Muscle of leg (tissue), 11 donors: ENCODE measurements around the gene TRPM8. TPM values are rescaled to one million over a fixed set of nuclear protein-coding genes. Genes with fewer than 3 reads are reported as not detected.

Source experiments
- DNase-seq: peaks from one replicate; pipeline ENCODE4 v3.0.0; 2013
- H3K27ac ChIP-seq: one replicate; pipeline ENCODE4 v1.5.1; 2013; ENCODE audit warnings: mild to moderate bottlenecking, low read length, control low read depth
- H3K27me3 ChIP-seq: one replicate; pipeline ENCODE4 v1.6.1; 2013; ENCODE audit warnings: low read length; ENCODE audit not compliant: control insufficient read depth, insufficient read depth
- H3K36me3 ChIP-seq: one replicate; pipeline ENCODE4 v1.6.1; 2013; ENCODE audit warnings: low read length; ENCODE audit not compliant: control insufficient read depth, insufficient read depth
- H3K4me1 ChIP-seq: one replicate; pipeline ENCODE4 v1.6.1; 2013; ENCODE audit warnings: low read length; ENCODE audit not compliant: control insufficient read depth, insufficient read depth
- H3K4me3 ChIP-seq: one replicate; pipeline ENCODE4 v1.5.1; 2013; ENCODE audit warnings: low read length, control low read depth
- H3K9me3 ChIP-seq: replicated peaks from 2 replicates; pipeline ENCODE4 v1.6.1; 2013; ENCODE audit warnings: low read depth, low read length; ENCODE audit not compliant: control insufficient read depth
- WGBS: methylation state at CpG from one replicate; pipeline ENCODE4 v1.1.5; 2013; ENCODE audit warnings: missing lambda C conversion rate; ENCODE audit not compliant: insufficient coverage; 5-methylcytosine and 5-hydroxymethylcytosine counted together
- polyA plus RNA-seq, 8 donors: library from polyadenylated mRNA; unstranded; fragments of 120-200 nt; gene quantifications; one replicate each; pipeline versions ENCODE4 v1.2.1 to v1.2.3, GENCODE V29; 2013; ENCODE audit warnings: inconsistent platforms in 1 of 8, low replicate concordance in 1 of 8; ENCODE audit not compliant: insufficient read length in 8 of 8, insufficient read depth in 1 of 8
- total RNA-seq: library from RNA; stranded (reverse); fragments of 120-200 nt; gene quantifications from one replicate; pipeline ENCODE4 v1.2.4, GENCODE V29; 2013

Gene TRPM8
- total and polyA plus RNA-seq, 9 donors, result 0.17 to 0.30 (median 0.25) TPM; not detected in 5

DNA sequence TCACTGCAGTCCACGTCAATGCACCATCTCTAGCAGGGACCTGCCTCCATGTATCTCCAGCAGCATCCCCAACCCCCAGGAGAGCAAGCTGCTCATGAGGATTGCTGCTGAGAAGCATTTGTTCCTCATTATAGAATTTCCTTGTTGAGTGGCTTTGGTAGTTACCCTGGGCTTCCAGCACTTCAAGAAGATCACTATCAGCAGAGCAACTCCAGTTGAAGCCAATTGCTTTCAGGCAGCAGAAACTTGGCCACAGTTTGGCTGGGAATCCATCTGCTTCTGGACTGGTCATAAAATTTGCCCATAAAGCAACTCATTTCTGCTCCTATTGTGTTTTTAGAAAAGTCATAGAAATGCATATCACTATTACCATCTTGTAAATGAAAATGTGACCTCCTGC lies 17.4 kb downstream of the TRPM8 start:
- Histone ChIP-seq H3K27ac (no peak overlapping the region), H3K9me3 (no peaks in the 10 kb centered on the region), H3K4me3 (no peak overlapping the region), H3K4me1 (no peaks in the 10 kb centered on the region), H3K36me3 (no peaks in the 10 kb centered on the region), H3K27me3 (peaks cover 18% of the 10 kb centered on the region)
- no CpG with 5 or more reads among the region's 1 CpG for WGBS
- no peak for DNase-seq

DNA sequence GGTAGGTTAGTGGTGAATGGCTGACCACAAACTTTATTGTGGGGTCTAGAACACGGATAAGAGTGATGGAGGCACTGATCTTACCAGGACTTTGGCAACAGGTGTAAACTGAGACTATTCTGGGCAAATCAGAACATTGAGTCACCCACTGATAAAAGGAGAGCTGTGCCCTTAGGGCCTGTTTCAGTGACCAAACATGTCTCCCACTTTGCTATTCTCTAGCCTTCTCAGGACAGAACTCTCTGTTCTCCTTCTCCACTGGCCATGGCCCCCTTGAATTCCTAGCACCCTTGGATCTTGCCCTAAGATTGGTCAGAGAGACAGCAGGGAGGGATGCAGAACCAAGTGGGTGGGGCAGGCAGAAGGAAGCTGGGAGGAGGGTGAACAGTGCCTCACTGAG lies 18.3 kb downstream of the TRPM8 start:
- Histone ChIP-seq H3K4me1 (no peaks in the 10 kb centered on the region), H3K4me3 (no peak overlapping the region), H3K27ac (no peak overlapping the region), H3K27me3 (peaks cover 21% of the 10 kb centered on the region), H3K9me3 (no peaks in the 10 kb centered on the region), H3K36me3 (no peaks in the 10 kb centered on the region)
- DNase-seq, result no peak
- 78% methylated on average over 1 of the region's 1 CpG for WGBS

DNA sequence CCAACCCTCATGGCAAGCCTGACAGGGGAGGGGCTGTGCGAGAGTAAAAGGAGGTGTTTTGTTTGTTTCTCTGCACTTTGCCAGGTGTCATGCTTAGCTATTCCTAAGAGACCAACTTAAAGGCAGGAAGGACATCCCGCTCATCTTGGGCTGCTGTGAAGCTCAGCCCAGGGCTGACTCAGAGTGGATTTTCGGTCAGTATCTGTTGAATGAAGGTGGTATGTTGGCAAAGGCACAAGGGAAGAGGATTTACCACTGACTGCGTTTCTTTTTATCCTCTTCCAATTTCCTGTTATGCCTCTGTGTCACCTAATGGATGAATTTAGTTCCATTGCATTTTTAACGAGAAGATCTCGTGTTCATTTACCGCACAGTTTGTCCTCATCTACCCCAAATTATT lies 18.9 kb downstream of the TRPM8 start:
- H3K27me3 ChIP-seq, result peaks cover 21% of the 10 kb centered on the region
- H3K27ac ChIP-seq, result no peak overlapping the region
- H3K4me3 ChIP-seq, result no peak overlapping the region
- 80% methylated on average over 1 of the region's 7 CpGs for WGBS
- H3K4me1 ChIP-seq, result no peaks in the 10 kb centered on the region
- no peak for DNase-seq
- no peaks in the 10 kb centered on the region for H3K9me3 ChIP-seq
- no peaks in the 10 kb centered on the region for H3K36me3 ChIP-seq

DNA sequence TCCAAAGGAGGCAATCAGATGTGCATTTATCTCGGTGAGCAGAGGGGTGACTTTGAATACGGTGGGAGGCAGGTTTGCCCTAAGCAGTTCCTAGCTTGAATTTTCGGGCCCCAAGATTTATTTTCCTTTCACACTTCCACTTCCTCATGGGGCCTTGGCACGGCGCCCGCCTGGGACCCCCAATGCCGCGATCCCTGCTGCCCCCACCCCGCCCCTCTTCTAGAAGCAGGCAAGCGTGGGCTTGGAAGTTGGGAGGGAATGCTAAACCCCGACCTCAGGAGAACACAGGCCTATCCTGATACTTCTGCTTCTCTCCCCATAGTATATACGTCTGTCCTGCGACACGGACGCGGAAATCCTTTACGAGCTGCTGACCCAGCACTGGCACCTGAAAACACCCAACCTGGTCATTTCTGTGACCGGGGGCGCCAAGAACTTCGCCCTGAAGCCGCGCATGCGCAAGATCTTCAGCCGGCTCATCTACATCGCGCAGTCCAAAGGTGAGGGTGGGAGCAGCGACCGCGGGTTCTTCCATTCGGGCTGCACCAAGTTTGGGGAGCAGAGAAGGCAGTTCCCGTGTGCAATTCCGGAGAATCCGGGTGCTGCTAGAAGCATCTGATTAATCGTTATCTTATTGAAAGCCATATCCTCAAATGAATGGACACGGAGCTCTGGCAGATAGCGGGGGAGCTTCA lies 21.6 kb downstream of the TRPM8 start:
- no peaks in the 10 kb centered on the region for H3K36me3 ChIP-seq
- no peaks in the 10 kb centered on the region for H3K9me3 ChIP-seq
- H3K27ac ChIP-seq, result no peak overlapping the region
- no peak overlapping the region for H3K4me3 ChIP-seq
- WGBS, result 11% methylated on average over 16 of the region's 36 CpGs
- H3K4me1 ChIP-seq, result no peaks in the 10 kb centered on the region
- DNase-seq, result no peak
- peaks cover 19% of the 10 kb centered on the region for H3K27me3 ChIP-seq

DNA sequence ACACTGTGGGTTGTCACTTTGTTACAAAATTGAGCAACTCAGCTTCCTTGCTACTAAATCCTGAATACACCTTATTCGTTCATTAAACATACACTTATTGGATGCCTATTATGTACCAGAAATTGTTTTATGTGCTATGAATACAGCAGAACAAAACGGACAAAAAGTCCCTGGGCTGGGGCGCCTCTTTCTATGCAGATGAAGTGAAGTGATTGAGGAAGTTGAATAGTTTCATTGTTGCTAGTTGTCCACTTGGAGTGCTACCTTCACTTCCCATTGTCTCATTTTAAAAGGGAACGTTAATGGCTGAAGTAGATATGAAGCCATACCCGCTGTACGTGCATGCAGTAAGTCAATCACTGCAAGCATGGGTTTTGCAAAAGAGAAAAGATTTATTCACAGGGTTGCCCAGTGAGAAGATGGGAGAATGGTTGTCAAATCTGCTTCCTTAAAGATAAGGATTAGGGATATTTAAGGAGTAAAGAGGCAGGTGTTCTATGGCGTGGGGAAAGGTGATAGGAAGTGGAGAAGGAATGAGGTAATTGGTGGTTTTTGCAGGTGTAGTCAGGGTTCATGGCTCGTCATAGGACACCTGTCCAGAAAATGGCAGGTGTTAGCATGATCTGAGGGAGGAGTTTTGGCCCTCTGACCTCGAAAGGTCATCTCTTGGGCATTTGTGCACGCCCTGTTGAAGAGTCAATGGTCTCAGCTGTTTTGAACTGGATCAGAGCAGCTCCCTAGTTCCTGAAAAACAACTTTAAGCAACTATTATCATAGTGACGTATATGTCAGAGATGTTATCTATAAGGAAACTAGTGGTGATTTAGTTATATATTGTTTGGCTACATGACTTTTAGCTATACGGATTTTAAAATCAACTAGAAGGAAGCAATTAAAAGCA lies 23.5 kb downstream of the TRPM8 start:
- Histone ChIP-seq H3K27ac (no peak overlapping the region), H3K36me3 (no peaks in the 10 kb centered on the region), H3K9me3 (peaks cover 5% of the 10 kb centered on the region), H3K4me3 (no peak overlapping the region), H3K4me1 (no peaks in the 10 kb centered on the region), H3K27me3 (peaks cover 19% of the 10 kb centered on the region)
- DNase-seq, result no peak
- WGBS, result 63% methylated on average over 7 of the region's 12 CpGs

DNA sequence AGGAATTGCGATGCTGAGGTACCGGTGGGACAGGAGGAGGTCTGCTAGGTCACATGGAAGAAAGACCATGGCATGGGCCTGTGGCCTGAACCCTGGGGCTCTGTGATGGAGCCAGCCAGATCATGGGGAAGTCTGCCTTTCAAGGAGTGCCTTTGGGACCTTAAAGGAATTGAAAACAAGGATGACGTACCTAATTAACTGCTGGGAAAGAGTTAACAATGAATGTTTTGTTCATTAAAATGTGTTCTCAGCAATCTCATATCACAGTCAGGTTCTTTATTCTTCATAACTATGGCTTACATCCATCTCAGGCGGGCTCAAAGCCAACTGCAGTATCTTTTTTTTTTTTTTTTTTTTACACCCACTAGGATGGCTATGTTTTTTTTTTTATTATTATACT lies 25.6 kb downstream of the TRPM8 start:
- Histone ChIP-seq H3K27me3 (peaks cover 17% of the 10 kb centered on the region), H3K4me3 (no peak overlapping the region), H3K9me3 (peaks cover 5% of the 10 kb centered on the region), H3K36me3 (no peaks in the 10 kb centered on the region), H3K27ac (no peak overlapping the region), H3K4me1 (no peaks in the 10 kb centered on the region)
- no peak for DNase-seq
- 100% methylated on average over 1 of the region's 4 CpGs for whole genome bisulfite sequencing

DNA sequence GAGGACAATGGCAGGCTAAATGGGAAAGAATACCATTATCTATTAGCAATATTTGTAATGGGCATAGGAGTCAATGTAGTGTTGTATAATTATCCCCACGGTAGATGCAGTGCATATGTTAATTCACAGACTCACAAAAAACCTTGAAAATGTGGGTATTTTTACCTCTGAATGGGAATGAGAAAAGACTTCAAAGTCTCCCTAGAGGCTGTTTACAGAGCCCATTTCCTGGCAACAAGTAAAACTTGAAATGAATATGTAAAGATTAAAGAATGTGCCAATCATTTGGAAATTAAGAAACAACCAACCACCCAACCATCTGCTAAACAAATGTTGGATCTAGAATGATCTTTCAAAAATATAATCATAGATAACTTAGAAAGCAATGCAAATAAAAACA lies 27.1 kb downstream of the TRPM8 start:
- Histone ChIP-seq H3K27ac (no peak overlapping the region), H3K9me3 (peaks cover 5% of the 10 kb centered on the region), H3K4me3 (no peak overlapping the region), H3K36me3 (no peaks in the 10 kb centered on the region), H3K27me3 (peaks cover 2% of the 10 kb centered on the region), H3K4me1 (no peaks in the 10 kb centered on the region)
- DNase-seq, result no peak
- WGBS, result no CpG with 5 or more reads among the region's 1 CpG

DNA sequence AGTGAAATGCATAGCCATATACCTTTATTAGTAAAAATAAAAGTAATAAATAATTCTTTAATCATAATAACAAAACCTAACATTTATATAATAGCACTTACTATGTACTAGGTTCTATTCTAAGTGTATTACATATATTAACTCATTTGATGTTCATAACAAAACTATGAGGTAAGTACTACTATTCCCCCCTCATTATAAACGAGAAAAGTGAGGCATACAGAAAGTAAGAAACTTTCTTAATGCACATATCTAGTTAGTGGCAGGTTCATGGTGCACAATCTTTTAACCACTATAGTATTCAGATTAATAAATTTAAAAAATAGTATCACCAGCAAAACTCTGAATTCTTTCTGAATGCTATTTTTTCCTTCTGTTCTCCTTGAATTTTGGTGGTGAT lies 27.5 kb downstream of the TRPM8 start:
- DNase-seq, result no peak
- Histone ChIP-seq H3K4me1 (no peaks in the 10 kb centered on the region), H3K27me3 (peaks cover under 1% of the 10 kb centered on the region), H3K4me3 (no peak overlapping the region), H3K27ac (no peak overlapping the region), H3K9me3 (peaks cover 5% of the 10 kb centered on the region), H3K36me3 (no peaks in the 10 kb centered on the region)
- no CpG with 5 or more reads among the region's 1 CpG for WGBS

DNA sequence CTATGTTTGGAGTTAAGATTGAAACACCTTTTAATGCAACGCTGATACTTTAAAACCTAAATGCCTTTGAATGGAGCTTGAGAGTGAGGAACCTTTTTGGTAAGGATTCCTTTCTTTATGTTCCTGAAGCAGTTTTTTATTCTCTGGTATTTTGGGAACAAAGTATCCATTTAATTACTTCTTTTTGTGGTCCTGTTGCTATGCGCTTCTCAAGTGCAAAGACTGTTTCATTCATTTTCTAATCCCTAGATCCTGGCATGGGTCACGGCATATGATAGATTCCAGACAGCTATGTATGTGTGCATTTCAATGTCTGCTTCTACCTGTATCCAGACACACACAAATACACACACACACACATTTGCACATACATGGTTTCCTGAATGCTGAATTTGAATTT lies 28.0 kb downstream of the TRPM8 start:
- Histone ChIP-seq H3K27me3 (no peaks in the 10 kb centered on the region), H3K4me1 (no peaks in the 10 kb centered on the region), H3K9me3 (peaks cover 5% of the 10 kb centered on the region), H3K36me3 (no peaks in the 10 kb centered on the region), H3K27ac (no peak overlapping the region), H3K4me3 (no peak overlapping the region)
- WGBS, result no CpG with 5 or more reads among the region's 3 CpGs
- DNase-seq, result no peak

DNA sequence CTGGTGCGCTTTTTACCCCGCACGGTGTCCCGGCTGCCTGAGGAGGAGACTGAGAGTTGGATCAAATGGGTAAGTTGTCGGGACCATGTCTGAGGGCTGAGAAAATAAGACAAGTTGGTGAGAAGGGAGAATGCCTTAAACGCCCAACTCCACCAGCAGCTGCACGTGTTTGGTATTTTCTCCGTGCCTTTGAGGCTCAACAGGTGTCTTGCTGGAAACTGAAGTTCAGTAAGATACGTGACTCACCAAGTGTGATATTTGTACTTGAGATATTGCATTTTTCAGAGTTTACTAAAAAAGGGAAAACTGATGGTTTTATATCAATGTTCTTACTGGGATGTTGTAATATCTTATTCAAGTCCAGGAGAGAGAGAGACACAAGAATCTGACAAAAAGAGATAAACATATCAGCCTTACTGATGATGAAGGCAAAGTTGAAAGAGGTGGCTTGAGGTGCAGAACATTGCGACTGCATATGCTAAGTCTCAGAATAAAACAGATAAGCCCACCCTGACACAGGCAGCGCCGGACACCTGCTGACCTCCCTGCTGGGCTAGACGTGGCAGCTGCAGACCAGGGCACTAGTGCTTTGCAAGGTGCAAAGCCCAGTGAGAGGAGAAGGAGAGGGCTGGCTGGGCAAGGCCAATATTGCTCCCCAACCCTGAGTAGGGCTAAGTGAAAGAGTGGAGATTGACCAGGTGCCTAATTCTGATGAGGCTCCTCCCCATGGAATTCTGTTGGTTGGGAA lies 33.1 kb downstream of the TRPM8 start:
- Histone ChIP-seq H3K4me1 (no peaks in the 10 kb centered on the region), H3K4me3 (no peak overlapping the region), H3K27ac (no peak overlapping the region), H3K36me3 (no peaks in the 10 kb centered on the region), H3K27me3 (no peaks in the 10 kb centered on the region), H3K9me3 (no peaks in the 10 kb centered on the region)
- WGBS, result 85% methylated on average over 9 of the region's 13 CpGs
- no peak for DNase-seq
